Mesendoderm (in vitro differentiated cells): ENCODE data around the gene BPIFB6.
A peak's percentile ranks its signal among the peaks of the same experiment; 100 is the strongest.

Source experiments
- DNase-seq: peaks from one replicate; pipeline ENCODE4 v3.0.0; 2013
- H2AK5ac ChIP-seq: 2 replicates; pipeline ENCODE4 v1.6.1; 2013; ENCODE audit warnings: low read length, inconsistent platforms
- H2BK120ac ChIP-seq: 2 replicates; pipeline ENCODE4 v1.6.1; 2013; ENCODE audit warnings: low read depth, mild to moderate bottlenecking, low read length, moderate library complexity, mixed read lengths
- H2BK15ac ChIP-seq: replicated peaks from 2 replicates; pipeline ENCODE4 v1.6.1; 2013; ENCODE audit warnings: low read depth, mild to moderate bottlenecking, moderate library complexity
- H2BK5ac ChIP-seq: 2 replicates; pipeline ENCODE4 v1.6.1; 2013; ENCODE audit warnings: low read length, inconsistent platforms
- H3K18ac ChIP-seq: 2 replicates; pipeline ENCODE4 v1.6.1; 2013; ENCODE audit warnings: mild to moderate bottlenecking, low read length, mixed read lengths
- H3K23ac ChIP-seq: one replicate; pipeline ENCODE4 v1.6.1; 2013; ENCODE audit warnings: low read length
- H3K27ac ChIP-seq: 2 replicates; pipeline ENCODE4 v1.5.1; 2013; ENCODE audit warnings: low read depth, mild to moderate bottlenecking, inconsistent platforms, low read length, moderate library complexity
- H3K27me3 ChIP-seq: 2 replicates; pipeline ENCODE4 v1.6.1; 2013; ENCODE audit warnings: low read length, control low read depth, mild to moderate bottlenecking, inconsistent platforms; ENCODE audit not compliant: insufficient read depth, poor library complexity
- H3K36me3 ChIP-seq: 2 replicates; pipeline ENCODE4 v1.6.1; 2013; ENCODE audit warnings: low read length, inconsistent platforms; ENCODE audit not compliant: control insufficient read depth, insufficient read depth
- H3K4ac ChIP-seq: one replicate; pipeline ENCODE4 v1.6.1; 2013; ENCODE audit warnings: low read depth, mild to moderate bottlenecking, low read length, moderate library complexity
- H3K4me1 ChIP-seq: 2 replicates; pipeline ENCODE4 v1.6.1; 2013; ENCODE audit warnings: low read depth, low read length, inconsistent platforms; ENCODE audit not compliant: control insufficient read depth
- H3K4me2 ChIP-seq: 2 replicates; pipeline ENCODE4 v1.6.1; 2013; ENCODE audit warnings: low read length
- H3K4me3 ChIP-seq: 2 replicates; pipeline ENCODE4 v1.5.1; 2013; ENCODE audit warnings: mild to moderate bottlenecking, low read length
- H3K56ac ChIP-seq: one replicate; pipeline ENCODE4 v1.6.1; 2013; ENCODE audit warnings: low read length
- H3K79me1 ChIP-seq: 2 replicates; pipeline ENCODE4 v1.6.1; 2013; ENCODE audit warnings: low read length, inconsistent platforms
- H3K79me2 ChIP-seq: 2 replicates; pipeline ENCODE4 v1.6.1; 2013; ENCODE audit warnings: mild to moderate bottlenecking, low read length; ENCODE audit not compliant: control insufficient read depth, insufficient read depth
- H3K9ac ChIP-seq: 2 replicates; pipeline ENCODE4 v1.6.1; 2013; ENCODE audit warnings: low read length, inconsistent platforms
- H4K5ac ChIP-seq: one replicate; pipeline ENCODE4 v1.6.1; 2013; ENCODE audit warnings: low read length
- H4K8ac ChIP-seq: one replicate; pipeline ENCODE4 v1.6.1; 2013; ENCODE audit warnings: low read depth, mild to moderate bottlenecking, control low read depth, low read length, moderate library complexity
- WGBS: extraction: QIAGEN DNeasy Blood & Tissue Kit; methylation state at CpG from one replicate; pipeline ENCODE4 v1.1.7; 2013; ENCODE audit warnings: low lambda C conversion rate, missing lambda C conversion rate; ENCODE audit not compliant: insufficient coverage; ENCODE audit errors: extremely low coverage; 5-methylcytosine and 5-hydroxymethylcytosine counted together

The BPIFB6 gene

GRCh38 chr20:33014336-33015113 lies 16.9 kb upstream of the BPIFB6 start:
- no peak overlapping the region for H3K23ac ChIP-seq
- peak; percentile 99 for DNase-seq
- H3K4ac ChIP-seq = peak overlapping the region; percentile 44
- no peak overlapping the region for H4K5ac ChIP-seq
- H3K4me2 ChIP-seq = no peak overlapping the region
- peak overlapping the region; percentile 34 for H3K18ac ChIP-seq
- peak overlapping the region; percentile 89 for H3K27ac ChIP-seq
- H3K4me1 ChIP-seq = peaks cover 9% of the 10 kb centered on the region
- no peak overlapping the region for H2BK15ac ChIP-seq
- no peak overlapping the region for H3K9ac ChIP-seq
- H3K79me2 ChIP-seq = no peaks in the 10 kb centered on the region
- no peaks in the 10 kb centered on the region for H3K36me3 ChIP-seq
- peak overlapping the region; percentile 30 for H2BK120ac ChIP-seq
- H3K4me3 ChIP-seq = no peak overlapping the region
- H3K56ac ChIP-seq = peak overlapping the region; percentile 75
- H4K8ac ChIP-seq = peak overlapping the region; percentile 7
- WGBS = no CpG with 5 or more reads among the region's 16 CpGs
- H2BK5ac ChIP-seq = peak overlapping the region; percentile 21
- peak overlapping the region; percentile 20 for H2AK5ac ChIP-seq
- H3K27me3 ChIP-seq = no peaks in the 10 kb centered on the region
- no peaks in the 10 kb centered on the region for H3K79me1 ChIP-seq

GRCh38 chr20:33015114-33015484 lies 16.3 kb upstream of the BPIFB6 start:
- Histone ChIP-seq H3K18ac (peak overlapping the region; percentile 34), H3K23ac (no peak overlapping the region), H4K5ac (no peak overlapping the region), H2BK5ac (peak overlapping the region; percentile 21), H2AK5ac (peak overlapping the region; percentile 20), H3K79me1 (no peaks in the 10 kb centered on the region), H3K4me3 (no peak overlapping the region), H4K8ac (peak overlapping the region; percentile 7), H3K4me1 (peaks cover 9% of the 10 kb centered on the region), H3K4ac (peak overlapping the region; percentile 44), H2BK120ac (peak overlapping the region; percentile 30), H3K27me3 (no peaks in the 10 kb centered on the region), H3K9ac (peak overlapping the region; percentile 11), H3K27ac (peak overlapping the region; percentile 89), H3K4me2 (no peak overlapping the region), H3K79me2 (no peaks in the 10 kb centered on the region), H2BK15ac (no peak overlapping the region), H3K56ac (peak overlapping the region; percentile 75), H3K36me3 (no peaks in the 10 kb centered on the region)
- no peak for DNase-seq
- WGBS = no CpG with 5 or more reads among the region's 10 CpGs

- peaks cover 9% of the 10 kb centered on the region for H3K4me1 ChIP-seq
- H2BK120ac ChIP-seq = no peak overlapping the region
- H3K27ac ChIP-seq = no peak overlapping the region
- H3K56ac ChIP-seq = peak overlapping the region; percentile 22
- H4K5ac ChIP-seq = no peak overlapping the region
- DNase-seq = no peak
- no peak overlapping the region for H2BK5ac ChIP-seq
- H3K27me3 ChIP-seq = no peaks in the 10 kb centered on the region
- H3K79me1 ChIP-seq = no peaks in the 10 kb centered on the region
- no peak overlapping the region for H3K9ac ChIP-seq
- no peak overlapping the region for H3K4me2 ChIP-seq
- H3K36me3 ChIP-seq = no peaks in the 10 kb centered on the region
- H3K23ac ChIP-seq = no peak overlapping the region
- no CpG with 5 or more reads among the region's 15 CpGs for WGBS
- peak overlapping the region; percentile 34 for H3K18ac ChIP-seq
- peak overlapping the region; percentile 44 for H3K4ac ChIP-seq
- H4K8ac ChIP-seq = no peak overlapping the region
- no peak overlapping the region for H3K4me3 ChIP-seq
- no peaks in the 10 kb centered on the region for H3K79me2 ChIP-seq
- H2BK15ac ChIP-seq = no peak overlapping the region
- H2AK5ac ChIP-seq = peak overlapping the region; percentile 59
These were observed 15.5 kb upstream of the BPIFB6 start for GRCh38 chr20:33015700-33016580.

- Histone ChIP-seq H3K56ac (peak overlapping the region; percentile 22), H3K27ac (no peak overlapping the region), H4K8ac (no peak overlapping the region), H3K4ac (no peak overlapping the region), H2AK5ac (peak overlapping the region; percentile 59), H2BK5ac (no peak overlapping the region), H3K27me3 (no peaks in the 10 kb centered on the region), H3K4me2 (no peak overlapping the region), H3K9ac (no peak overlapping the region), H3K18ac (no peak overlapping the region), H3K4me1 (peaks cover 9% of the 10 kb centered on the region), H4K5ac (no peak overlapping the region), H3K23ac (no peak overlapping the region), H3K36me3 (no peaks in the 10 kb centered on the region), H3K79me2 (no peaks in the 10 kb centered on the region), H3K79me1 (no peaks in the 10 kb centered on the region), H3K4me3 (no peak overlapping the region), H2BK15ac (no peak overlapping the region), H2BK120ac (no peak overlapping the region)
- no CpG with 5 or more reads among the region's 7 CpGs for WGBS
- DNase-seq = no peak
These were observed 14.8 kb upstream of the BPIFB6 start for GRCh38 chr20:33016581-33017109.

- WGBS = no CpG with 5 or more reads among the region's 7 CpGs
- no peak overlapping the region for H3K9ac ChIP-seq
- no peak overlapping the region for H2BK15ac ChIP-seq
- H3K4me2 ChIP-seq = no peak overlapping the region
- no peak for DNase-seq
- no peak overlapping the region for H3K4me3 ChIP-seq
- no peaks in the 10 kb centered on the region for H3K36me3 ChIP-seq
- H3K79me2 ChIP-seq = no peaks in the 10 kb centered on the region
- no peak overlapping the region for H4K8ac ChIP-seq
- no peak overlapping the region for H4K5ac ChIP-seq
- no peak overlapping the region for H3K56ac ChIP-seq
- H3K27ac ChIP-seq = no peak overlapping the region
- no peaks in the 10 kb centered on the region for H3K79me1 ChIP-seq
- H2AK5ac ChIP-seq = no peak overlapping the region
- H2BK5ac ChIP-seq = no peak overlapping the region
- no peaks in the 10 kb centered on the region for H3K27me3 ChIP-seq
- peaks cover 9% of the 10 kb centered on the region for H3K4me1 ChIP-seq
- no peak overlapping the region for H3K4ac ChIP-seq
- H2BK120ac ChIP-seq = no peak overlapping the region
- H3K18ac ChIP-seq = no peak overlapping the region
- H3K23ac ChIP-seq = no peak overlapping the region
These were observed 13.9 kb upstream of the BPIFB6 start for GRCh38 chr20:33017542-33017941.
